ENCODE data around the gene PPP1R13B.

The PPP1R13B gene

GRCh38 chr14:103815253-103815652 is 32.1 kb downstream of the PPP1R13B start:
- in situ Hi-C loops (cut with MboI; ENCODE audit: low pct_unique_long_range_greater_than_20kb, low sequenced_read_pairs, unreplicated experiment), result no loop called here
- no peak for TF ChIP-seq CTCF (IDR thresholded peaks at IDR 0.05; ENCODE audit: extremely low read depth, insufficient read depth, missing control alignments)
- no peak for DNase-seq (ENCODE audit: low spot score)

DNA sequence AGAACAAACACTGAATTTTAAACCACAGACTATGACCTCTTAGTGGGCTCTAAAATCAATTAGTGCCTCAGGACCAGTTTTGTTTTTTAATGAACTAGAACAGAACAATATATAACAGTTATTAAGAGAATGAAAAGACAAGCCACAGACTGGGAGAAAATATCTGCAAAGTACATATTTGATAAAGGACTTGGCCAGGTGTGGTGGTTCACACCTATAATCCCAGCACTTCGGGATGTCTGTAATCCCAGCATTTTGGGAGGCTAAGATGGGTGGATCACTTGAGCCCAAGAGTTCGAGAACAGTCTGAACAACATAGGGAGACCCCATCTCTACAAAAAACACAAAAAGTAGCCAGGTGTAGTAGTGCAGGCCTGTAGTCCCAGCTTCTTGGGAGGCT is 36.2 kb downstream of the PPP1R13B start:
- TF ChIP-seq CTCF (IDR thresholded peaks at IDR 0.05; ENCODE audit: extremely low read depth, insufficient read depth, missing control alignments), result no peak
- in situ Hi-C loops (cut with MboI; ENCODE audit: low pct_unique_long_range_greater_than_20kb, low sequenced_read_pairs, unreplicated experiment), result no loop called here
- no peak for DNase-seq (ENCODE audit: low spot score)

- DNase-seq (ENCODE audit: low spot score), result peak; percentile 49
- in situ Hi-C loops (cut with MboI; ENCODE audit: low pct_unique_long_range_greater_than_20kb, low sequenced_read_pairs, unreplicated experiment), result loop anchor here (10.0 kb wide), 1 partner anchor 106 kb away; no protein-coding TSS in a partner anchor
- peak; percentile 86 for TF ChIP-seq CTCF (IDR thresholded peaks at IDR 0.05; ENCODE audit: extremely low read depth, insufficient read depth, missing control alignments)
These were observed 38.9 kb downstream of the PPP1R13B start for GRCh38 chr14:103808403-103809001.

DNA sequence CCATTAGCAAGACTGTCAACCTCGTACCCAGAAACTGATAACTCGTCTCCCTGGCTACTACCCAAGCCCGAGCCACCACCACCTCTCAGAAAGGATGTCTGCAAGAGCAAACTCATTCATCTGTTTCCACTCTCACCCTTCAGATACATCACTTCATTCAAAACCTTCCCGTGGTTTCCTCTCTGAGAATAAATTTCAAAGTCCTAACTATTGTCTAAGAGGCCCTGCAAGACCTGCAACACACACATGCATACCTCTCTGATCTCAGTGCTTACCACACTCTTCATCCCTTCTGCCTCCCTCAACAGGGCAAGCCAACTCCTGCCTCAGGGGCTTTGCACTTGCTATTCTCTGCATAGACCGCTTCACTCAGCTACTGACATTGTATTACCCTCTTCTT is 40.6 kb downstream of the PPP1R13B start:
- DNase-seq (ENCODE audit: low spot score), result peak; percentile 40
- in situ Hi-C loops (cut with MboI; ENCODE audit: low pct_unique_long_range_greater_than_20kb, low sequenced_read_pairs, unreplicated experiment), result loop anchor here (10.0 kb wide), 1 partner anchor 108 kb away; no protein-coding TSS in a partner anchor
- TF ChIP-seq CTCF (IDR thresholded peaks at IDR 0.05; ENCODE audit: extremely low read depth, insufficient read depth, missing control alignments), result no peak

DNA sequence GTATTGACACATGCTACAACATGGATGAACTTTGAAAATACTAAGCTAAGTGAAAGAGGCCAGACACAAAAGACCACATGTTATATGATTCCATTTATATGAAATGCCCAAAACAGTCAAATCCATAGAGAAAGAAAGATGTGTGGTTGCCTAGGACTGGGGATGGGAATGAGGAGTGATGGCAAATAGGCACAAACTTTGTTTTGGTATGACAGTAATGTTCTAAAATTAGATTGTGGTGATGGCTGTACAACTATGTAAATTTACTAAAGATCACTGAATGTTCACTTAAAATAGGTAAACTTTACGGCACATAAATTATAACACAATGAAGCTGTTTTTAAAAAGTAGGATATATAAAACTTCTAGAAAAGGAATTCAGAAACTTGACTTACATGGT is 41.7 kb downstream of the PPP1R13B start:
- in situ Hi-C loops (cut with MboI; ENCODE audit: low pct_unique_long_range_greater_than_20kb, low sequenced_read_pairs, unreplicated experiment), result loop anchor here (10.0 kb wide), 1 partner anchor 109 kb away; no protein-coding TSS in a partner anchor

DNA sequence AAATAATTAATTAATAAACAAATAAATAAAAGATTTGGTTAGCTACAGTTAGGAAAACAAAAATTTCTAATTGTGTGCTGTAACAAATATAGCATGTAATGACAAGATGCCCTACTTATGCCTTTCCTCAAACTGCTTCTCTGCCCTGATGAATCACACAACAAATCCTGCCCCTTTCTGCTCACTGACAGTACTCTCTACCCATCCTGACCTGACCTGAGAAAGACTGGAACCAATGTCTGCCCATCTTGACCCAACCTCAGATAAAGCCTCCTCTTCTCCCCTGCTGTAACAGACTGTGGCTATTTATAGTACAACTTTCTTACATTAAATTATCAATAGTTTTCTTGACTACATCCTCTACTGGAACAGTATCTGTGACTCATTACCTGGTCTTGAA is 43.7 kb downstream of the PPP1R13B start:
- TF ChIP-seq CTCF (IDR thresholded peaks at IDR 0.05; ENCODE audit: extremely low read depth, insufficient read depth, missing control alignments), result no peak
- in situ Hi-C loops (cut with MboI; ENCODE audit: low pct_unique_long_range_greater_than_20kb, low sequenced_read_pairs, unreplicated experiment), result loop anchor here (10.0 kb wide), 1 partner anchor 111 kb away; no protein-coding TSS in a partner anchor
- no peak for DNase-seq (ENCODE audit: low spot score)

More for the DNA sequence above, 41.7 kb downstream of the PPP1R13B start:
- DNase-seq (ENCODE audit: low spot score), result no peak
- no peak for TF ChIP-seq CTCF (IDR thresholded peaks at IDR 0.05; ENCODE audit: extremely low read depth, insufficient read depth, missing control alignments)
